Tibial nerve (tissue), 4 donors: Measurements from ENCODE around the gene TLK1.

Source experiments
- EP300 ChIP-seq, 2 donors: sonication (generic); formaldehyde crosslinking; IDR thresholded peaks; one replicate each; pipeline ENCODE4 v1.6.1; 2017; ENCODE audit warnings: antibody characterized with exemption in 2 of 2, mild to moderate bottlenecking in 1 of 2
- POLR2A ChIP-seq, 2 donors: fragments of 450-650 bp; IDR thresholded peaks; one replicate each; pipeline ENCODE4 v1.6.1; 2017; ENCODE audit warnings: antibody characterized with exemption in 2 of 2, mild to moderate bottlenecking in 2 of 2, moderate library complexity in 2 of 2
- TF ChIP-seq, protein P1 (sequence below), 5 experiments: fragments of 200-600 bp in 3 of 5; fragments of 450-650 bp in 2 of 5; sonication (generic) in 3 of 5; IDR thresholded peaks; one replicate each; pipeline ENCODE4 v1.5.1; 2016 to 2019; ENCODE audit warnings: antibody characterized with exemption in 5 of 5, mild to moderate bottlenecking in 3 of 5, moderate library complexity in 2 of 5

DNA sequence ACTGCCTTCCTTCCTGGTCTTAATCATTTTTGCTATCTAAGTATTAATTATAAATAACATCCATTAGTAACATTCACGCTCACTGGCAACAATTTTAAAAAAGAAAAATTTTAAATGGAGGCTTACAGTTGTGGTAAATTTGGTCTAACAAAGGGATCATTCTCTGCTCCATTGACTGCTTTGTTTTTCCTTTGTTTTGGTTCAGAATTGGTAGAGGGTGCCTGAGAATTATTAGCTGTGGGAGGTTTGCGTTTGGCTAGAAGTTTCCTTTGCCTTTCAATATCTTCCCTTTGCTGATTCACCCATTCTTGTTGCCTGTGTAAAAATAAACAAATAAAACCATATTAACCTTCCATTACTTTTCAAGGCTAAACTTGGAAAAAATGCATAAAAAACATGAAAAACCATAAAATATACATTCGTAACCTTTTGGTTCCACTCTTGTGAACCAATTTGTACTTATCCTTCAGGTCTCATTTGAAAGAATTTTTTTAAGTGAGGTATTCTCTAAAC lies 114.6 kb downstream of the TLK1 start:
- TF ChIP-seq, protein P1, sequence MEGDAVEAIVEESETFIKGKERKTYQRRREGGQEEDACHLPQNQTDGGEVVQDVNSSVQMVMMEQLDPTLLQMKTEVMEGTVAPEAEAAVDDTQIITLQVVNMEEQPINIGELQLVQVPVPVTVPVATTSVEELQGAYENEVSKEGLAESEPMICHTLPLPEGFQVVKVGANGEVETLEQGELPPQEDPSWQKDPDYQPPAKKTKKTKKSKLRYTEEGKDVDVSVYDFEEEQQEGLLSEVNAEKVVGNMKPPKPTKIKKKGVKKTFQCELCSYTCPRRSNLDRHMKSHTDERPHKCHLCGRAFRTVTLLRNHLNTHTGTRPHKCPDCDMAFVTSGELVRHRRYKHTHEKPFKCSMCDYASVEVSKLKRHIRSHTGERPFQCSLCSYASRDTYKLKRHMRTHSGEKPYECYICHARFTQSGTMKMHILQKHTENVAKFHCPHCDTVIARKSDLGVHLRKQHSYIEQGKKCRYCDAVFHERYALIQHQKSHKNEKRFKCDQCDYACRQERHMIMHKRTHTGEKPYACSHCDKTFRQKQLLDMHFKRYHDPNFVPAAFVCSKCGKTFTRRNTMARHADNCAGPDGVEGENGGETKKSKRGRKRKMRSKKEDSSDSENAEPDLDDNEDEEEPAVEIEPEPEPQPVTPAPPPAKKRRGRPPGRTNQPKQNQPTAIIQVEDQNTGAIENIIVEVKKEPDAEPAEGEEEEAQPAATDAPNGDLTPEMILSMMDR (IDR thresholded peaks at IDR 0.05): no peak
- no peak for TF ChIP-seq POLR2A (IDR thresholded peaks at IDR 0.05)
- no peak for TF ChIP-seq EP300 (IDR thresholded peaks at IDR 0.05)
